Measurements from ENCODE around the gene DLG1. TPM values are rescaled to one million over a fixed set of nuclear protein-coding genes. Genes with fewer than 3 reads are reported as not detected.

The DLG1 gene
- total RNA-seq, 1 experiment from 2014 or later = 90.2 TPM

GRCh38 chr3:197171481-197172067, 126.8 kb downstream of the DLG1 start:
- in situ Hi-C loops (cut with HindIII; ENCODE audit: low pct_unique_long_range_greater_than_20kb, low sequenced_read_pairs) = no loop called here
- ATAC-seq (no peak), DNase-seq (ENCODE audit: low read depth, low spot score) (no peak)
- POLR2A ChIA-PET = no interaction called here
- intact Hi-C loops (cut with micrococcal nuclease; ENCODE audit: unreplicated experiment) = no loop called here
- CTCF ChIA-PET = no interaction called here
- no peaks in the 10 kb centered on the region for H3K4me1 ChIP-seq (ENCODE audit: control insufficient read depth, insufficient read depth, low read length)
- BruUV-seq (replicated peaks) = no TSS peak
- no peaks in the 10 kb centered on the region for H3K36me3 ChIP-seq (ENCODE audit: control insufficient read depth, insufficient read depth, low read length)
- no peaks in the 10 kb centered on the region for H3K27me3 ChIP-seq (ENCODE audit: control insufficient read depth, insufficient read depth, low read length)
- H3K9me3 ChIP-seq (ENCODE audit: control insufficient read depth, insufficient read depth, low read depth, low read length) = no peaks in the 10 kb centered on the region
- TF ChIP-seq CTCF (IDR thresholded peaks at IDR 0.05) (no peak), REST (IDR thresholded peaks at IDR 0.05; ENCODE audit: insufficient read depth in 1 of 2, low read depth in 2 of 2, low read length in 1 of 2) (no peak), TCF7L2 (IDR thresholded peaks at IDR 0.05; ENCODE audit: low read depth, low read length) (no peak), SIN3A (IDR thresholded peaks at IDR 0.05; ENCODE audit: borderline replicate concordance, insufficient read depth, low read depth, low read length) (no peak)
- H3K27ac ChIP-seq (ENCODE audit: low read length) = no peak overlapping the region
- H3K4me3 ChIP-seq (ENCODE audit: low read depth in 2 of 2, low read length in 2 of 2) = no peak overlapping the region

- Histone ChIP-seq H3K9me3 (ENCODE audit: control insufficient read depth, insufficient read depth, low read depth, low read length) (no peaks in the 10 kb centered on the region), H3K36me3 (ENCODE audit: control insufficient read depth, insufficient read depth, low read length) (no peaks in the 10 kb centered on the region), H3K4me3 (ENCODE audit: low read depth in 2 of 2, low read length in 2 of 2) (no peak overlapping the region), H3K27me3 (ENCODE audit: control insufficient read depth, insufficient read depth, low read length) (no peaks in the 10 kb centered on the region), H3K4me1 (ENCODE audit: control insufficient read depth, insufficient read depth, low read length) (no peaks in the 10 kb centered on the region), H3K27ac (ENCODE audit: low read length) (no peak overlapping the region)
- ATAC-seq (no peak), DNase-seq (ENCODE audit: low read depth, low spot score) (no peak)
- ChIA-PET POLR2A (interaction anchor here (0.6 kb wide), 1 partner anchor 110 kb away, joined by 4 read pairs; no protein-coding TSS in a partner anchor), CTCF (no interaction called here)
- intact Hi-C loops (cut with micrococcal nuclease; ENCODE audit: unreplicated experiment) (no loop called here), in situ Hi-C loops (cut with HindIII; ENCODE audit: low pct_unique_long_range_greater_than_20kb, low sequenced_read_pairs) (no loop called here)
- no peak for TF ChIP-seq POLR2AphosphoS5 (IDR thresholded peaks at IDR 0.05; ENCODE audit: low read depth, low read length)
- TF ChIP-seq CTCF (IDR thresholded peaks at IDR 0.05) = no peak
- no peak for TF ChIP-seq TCF7L2 (IDR thresholded peaks at IDR 0.05; ENCODE audit: low read depth, low read length)
- no peak for TF ChIP-seq REST (IDR thresholded peaks at IDR 0.05; ENCODE audit: insufficient read depth in 1 of 2, low read depth in 2 of 2, low read length in 1 of 2)
- TF ChIP-seq SIN3A (IDR thresholded peaks at IDR 0.05; ENCODE audit: borderline replicate concordance, insufficient read depth, low read depth, low read length) = no peak
- no TSS peak for BruUV-seq (replicated peaks)
These were observed 129.4 kb downstream of the DLG1 start for GRCh38 chr3:197169028-197169427.
